ENCODE results near the gene ZNF100.
"Not testable (repeated sequence)": the region's sequence is repeated elsewhere in the genome, so short reads cannot be mapped to it uniquely, and the experiment has no call there.

ZNF100 gene

DNA sequence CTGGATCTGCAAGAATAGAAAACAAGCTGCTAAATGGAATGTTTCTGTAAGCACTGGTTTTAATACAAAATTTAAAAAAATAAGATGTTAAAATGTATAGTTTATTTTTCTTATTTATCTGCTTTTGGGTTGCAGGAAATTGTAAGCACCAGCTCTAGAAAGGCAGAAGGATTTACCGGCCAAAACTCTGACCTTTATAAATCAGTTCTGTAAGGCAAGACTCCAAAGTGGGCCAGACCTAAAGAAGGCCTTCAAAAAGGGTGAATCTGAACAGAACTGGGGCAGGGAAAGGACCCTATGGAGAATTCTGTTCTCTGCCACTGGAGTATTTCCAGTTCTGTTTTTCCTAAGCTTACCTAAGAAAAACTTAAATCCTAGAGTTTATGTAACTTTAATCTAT lies 19.3 kb downstream of the ZNF100 start:
- peaks cover 39% of the 10 kb centered on the region for H3K36me3 ChIP-seq
- no peaks in the 10 kb centered on the region for H3K27me3 ChIP-seq
- H3K4me1 ChIP-seq (ENCODE audit: control insufficient read depth in 1 of 2, insufficient read depth in 1 of 2, low read depth in 1 of 2, low read length in 1 of 2), result no peaks in the 10 kb centered on the region
- peaks cover 10% of the 10 kb centered on the region for H3K9me3 ChIP-seq
- TF ChIP-seq, protein P1, sequence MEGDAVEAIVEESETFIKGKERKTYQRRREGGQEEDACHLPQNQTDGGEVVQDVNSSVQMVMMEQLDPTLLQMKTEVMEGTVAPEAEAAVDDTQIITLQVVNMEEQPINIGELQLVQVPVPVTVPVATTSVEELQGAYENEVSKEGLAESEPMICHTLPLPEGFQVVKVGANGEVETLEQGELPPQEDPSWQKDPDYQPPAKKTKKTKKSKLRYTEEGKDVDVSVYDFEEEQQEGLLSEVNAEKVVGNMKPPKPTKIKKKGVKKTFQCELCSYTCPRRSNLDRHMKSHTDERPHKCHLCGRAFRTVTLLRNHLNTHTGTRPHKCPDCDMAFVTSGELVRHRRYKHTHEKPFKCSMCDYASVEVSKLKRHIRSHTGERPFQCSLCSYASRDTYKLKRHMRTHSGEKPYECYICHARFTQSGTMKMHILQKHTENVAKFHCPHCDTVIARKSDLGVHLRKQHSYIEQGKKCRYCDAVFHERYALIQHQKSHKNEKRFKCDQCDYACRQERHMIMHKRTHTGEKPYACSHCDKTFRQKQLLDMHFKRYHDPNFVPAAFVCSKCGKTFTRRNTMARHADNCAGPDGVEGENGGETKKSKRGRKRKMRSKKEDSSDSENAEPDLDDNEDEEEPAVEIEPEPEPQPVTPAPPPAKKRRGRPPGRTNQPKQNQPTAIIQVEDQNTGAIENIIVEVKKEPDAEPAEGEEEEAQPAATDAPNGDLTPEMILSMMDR (IDR thresholded peaks at IDR 0.05), result no peak
- no peak overlapping the region for H3K27ac ChIP-seq
- no peak overlapping the region for H3K4me3 ChIP-seq (ENCODE audit: low read depth in 1 of 2, low read length in 1 of 2)

DNA sequence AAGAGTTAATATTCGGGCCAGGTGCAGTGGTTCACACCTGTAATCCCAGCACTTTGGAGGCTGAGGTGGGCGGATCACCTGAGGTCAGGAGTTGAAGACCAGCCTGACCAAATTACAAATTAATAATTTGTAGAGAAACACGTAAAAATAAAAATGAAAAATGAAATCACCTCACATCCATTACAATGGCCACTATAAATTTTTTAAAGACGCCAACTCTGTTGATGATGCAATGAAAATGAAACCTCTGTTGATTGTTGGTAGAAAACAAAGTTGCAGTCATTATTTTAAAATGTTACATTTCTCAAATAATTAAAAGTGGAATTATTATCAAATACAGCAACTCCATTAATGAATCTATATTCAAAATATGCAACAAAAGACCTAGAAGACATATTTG lies 26.8 kb downstream of the ZNF100 start:
- TF ChIP-seq, protein P1 (IDR thresholded peaks at IDR 0.05), result no peak
- no peaks in the 10 kb centered on the region for H3K4me1 ChIP-seq (ENCODE audit: control insufficient read depth in 1 of 2, insufficient read depth in 1 of 2, low read depth in 1 of 2, low read length in 1 of 2)
- no peak overlapping the region for H3K4me3 ChIP-seq (ENCODE audit: low read depth in 1 of 2, low read length in 1 of 2)
- peaks cover 46% of the 10 kb centered on the region for H3K36me3 ChIP-seq
- H3K27me3 ChIP-seq, result no peaks in the 10 kb centered on the region
- H3K27ac ChIP-seq, result no peak overlapping the region
- H3K9me3 ChIP-seq, result peaks cover 3% of the 10 kb centered on the region

- peaks cover 40% of the 10 kb centered on the region for H3K9me3 ChIP-seq
- H3K36me3 ChIP-seq, result peaks cover 20% of the 10 kb centered on the region
- H3K4me3 ChIP-seq (ENCODE audit: low read depth in 1 of 2, low read length in 1 of 2); H3K27me3 ChIP-seq; H3K4me1 ChIP-seq (ENCODE audit: control insufficient read depth in 1 of 2, insufficient read depth in 1 of 2, low read depth in 1 of 2, low read length in 1 of 2); H3K27ac ChIP-seq: not testable (repeated sequence)
Observed at GRCh38 chr19:21726942-21727747, 40.2 kb downstream of the ZNF100 start.

DNA sequence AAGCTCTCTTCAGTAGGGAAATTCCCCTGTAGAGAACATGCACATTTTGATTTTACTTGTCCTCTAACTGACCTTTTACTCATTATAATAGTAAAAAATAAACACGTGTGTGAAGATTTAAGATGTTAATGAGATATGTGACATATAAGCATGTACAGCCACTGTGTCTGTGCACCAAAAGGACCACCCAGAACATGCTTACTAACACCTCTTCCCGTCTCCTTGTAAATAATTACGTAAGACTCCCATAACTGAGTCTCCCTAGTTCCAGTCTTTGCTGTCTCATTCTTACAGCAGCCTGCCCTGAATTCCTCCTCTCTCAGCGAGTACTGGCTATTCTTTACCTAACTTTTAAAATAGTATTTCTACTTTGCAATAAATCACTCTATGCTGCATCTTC lies 53.6 kb downstream of the ZNF100 start:
- peaks cover 11% of the 10 kb centered on the region for H3K9me3 ChIP-seq
- H3K36me3 ChIP-seq, result no peaks in the 10 kb centered on the region
- no peak overlapping the region for H3K27ac ChIP-seq
- no peaks in the 10 kb centered on the region for H3K4me1 ChIP-seq (ENCODE audit: control insufficient read depth in 1 of 2, insufficient read depth in 1 of 2, low read depth in 1 of 2, low read length in 1 of 2)
- H3K27me3 ChIP-seq, result no peaks in the 10 kb centered on the region
- TF ChIP-seq, protein P1 (IDR thresholded peaks at IDR 0.05), result no peak
- no peak overlapping the region for H3K4me3 ChIP-seq (ENCODE audit: low read depth in 1 of 2, low read length in 1 of 2)

DNA sequence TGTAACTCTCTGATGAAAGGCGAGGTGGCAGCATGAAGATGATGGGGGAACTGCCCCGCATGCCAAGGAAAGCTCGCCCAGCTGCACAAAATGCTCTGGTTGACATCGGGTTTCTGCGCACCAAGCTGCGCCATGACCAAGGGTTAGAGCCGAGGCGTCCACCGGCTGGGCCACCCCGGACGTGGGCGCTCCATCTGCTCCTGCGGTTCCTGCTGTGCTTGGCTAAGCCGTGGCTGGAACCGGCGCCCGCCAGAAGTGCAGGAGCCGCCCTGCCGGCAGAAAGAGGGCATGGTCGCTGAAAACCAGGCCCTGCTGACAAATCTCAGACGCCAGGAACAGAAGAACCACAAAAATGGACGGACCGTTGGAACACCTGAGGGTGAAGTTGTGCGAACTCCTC lies 57.9 kb downstream of the ZNF100 start:
- Histone ChIP-seq H3K27me3 (no peaks in the 10 kb centered on the region), H3K9me3 (no peaks in the 10 kb centered on the region), H3K4me1 (ENCODE audit: control insufficient read depth in 1 of 2, insufficient read depth in 1 of 2, low read depth in 1 of 2, low read length in 1 of 2) (no peaks in the 10 kb centered on the region), H3K4me3 (ENCODE audit: low read depth in 1 of 2, low read length in 1 of 2) (no peak overlapping the region), H3K27ac (no peak overlapping the region), H3K36me3 (no peaks in the 10 kb centered on the region)
- TF ChIP-seq, protein P1 (IDR thresholded peaks at IDR 0.05), result no peak

- H3K4me1 ChIP-seq (ENCODE audit: control insufficient read depth in 1 of 2, insufficient read depth in 1 of 2, low read depth in 1 of 2, low read length in 1 of 2); H3K9me3 ChIP-seq: not testable (repeated sequence)
Observed at GRCh38 chr19:21707878-21708277, 59.5 kb downstream of the ZNF100 start.

More at GRCh38 chr19:21707878-21708277, 59.5 kb downstream of the ZNF100 start:
- H3K4me3 ChIP-seq (ENCODE audit: low read depth in 1 of 2, low read length in 1 of 2); H3K27ac ChIP-seq; H3K36me3 ChIP-seq; H3K27me3 ChIP-seq: not testable (repeated sequence)
